ENCODE results near the gene POFUT2. TPM values are rescaled to one million over a fixed set of nuclear protein-coding genes. Genes with fewer than 3 reads are reported as not detected.

POFUT2 gene, protein sequence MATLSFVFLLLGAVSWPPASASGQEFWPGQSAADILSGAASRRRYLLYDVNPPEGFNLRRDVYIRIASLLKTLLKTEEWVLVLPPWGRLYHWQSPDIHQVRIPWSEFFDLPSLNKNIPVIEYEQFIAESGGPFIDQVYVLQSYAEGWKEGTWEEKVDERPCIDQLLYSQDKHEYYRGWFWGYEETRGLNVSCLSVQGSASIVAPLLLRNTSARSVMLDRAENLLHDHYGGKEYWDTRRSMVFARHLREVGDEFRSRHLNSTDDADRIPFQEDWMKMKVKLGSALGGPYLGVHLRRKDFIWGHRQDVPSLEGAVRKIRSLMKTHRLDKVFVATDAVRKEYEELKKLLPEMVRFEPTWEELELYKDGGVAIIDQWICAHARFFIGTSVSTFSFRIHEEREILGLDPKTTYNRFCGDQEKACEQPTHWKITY
- total RNA-seq: 14.5 and 14.7 TPM in 2 replicates

DNA sequence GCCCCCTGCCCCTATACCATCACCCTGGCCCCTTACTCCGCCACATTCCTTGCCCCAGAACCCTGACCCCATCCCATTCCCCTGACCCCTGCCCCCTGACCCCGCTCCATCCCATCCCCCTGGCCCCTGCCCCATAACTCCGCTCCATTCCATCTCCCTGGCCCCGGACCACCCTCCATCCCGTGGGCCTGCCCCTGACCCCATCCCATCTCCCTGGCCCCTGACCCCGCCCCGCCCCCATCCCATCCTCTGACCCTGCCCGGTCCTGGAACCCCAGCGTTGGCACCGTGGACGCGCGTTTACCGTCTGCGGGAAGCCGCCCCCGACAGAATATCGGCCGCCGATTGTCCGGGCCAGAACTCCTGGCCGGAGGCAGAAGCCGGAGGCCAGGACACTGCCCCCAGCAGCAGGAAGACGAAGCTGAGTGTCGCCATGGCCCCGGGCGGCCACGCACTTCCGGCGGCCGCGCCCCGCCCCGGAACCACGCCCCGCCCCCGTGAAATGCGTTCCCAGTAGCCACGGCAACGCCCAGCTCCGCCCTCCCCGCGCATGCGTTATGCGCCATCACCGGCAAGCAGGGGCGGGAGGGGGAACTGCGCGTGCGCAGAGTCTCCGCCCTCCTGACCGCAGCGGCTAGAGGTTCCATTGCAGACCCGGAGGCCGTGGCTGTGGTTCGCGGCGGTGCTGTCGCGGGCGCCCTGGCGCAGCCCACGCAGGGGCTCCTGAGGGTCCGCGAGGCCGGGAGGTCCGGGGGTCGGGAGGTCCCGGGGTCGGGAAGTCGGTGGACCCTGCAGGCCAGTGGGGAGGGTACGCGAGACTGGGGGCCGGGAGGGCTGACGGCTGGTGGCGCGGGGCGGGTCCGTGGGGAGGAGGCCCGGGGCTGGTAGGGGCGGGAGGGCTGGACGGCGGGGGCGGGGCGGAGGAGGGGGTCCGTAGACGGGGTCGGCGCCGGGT, at the start of gene POFUT2:
Gene POFUT2, minus strand, starts transcription at position 458 of the 954 bp plus-strand sequence. Its CDS starts 24 bp downstream, at position 434.

Other genes with a start within 250 kb of the POFUT2 start
- 18.8 and 24.8 TPM in 2 replicates for gene ADARB1, start 213.3 kb downstream of the POFUT2 start, total RNA-seq
- 96.4 and 136 TPM in 2 replicates for gene COL18A1, start 117.3 kb upstream of the POFUT2 start, total RNA-seq

Data from hair follicular keratinocyte (primary cell).